ENCODE data around the gene CD300LG.
"Not testable (repeated sequence)": the region's sequence is repeated elsewhere in the genome, so short reads cannot be mapped to it uniquely, and the experiment has no call there.

Gene CD300LG

GRCh38 chr17:43846963-43847371 is at the start of gene CD300LG:
TSS of gene CD300LG (plus strand) at chr17:43847176. CDS start at chr17:43847217, 41 bp downstream.
- DNase-seq = no peak

- DNase-seq = not testable (repeated sequence)
Observed at GRCh38 chr17:43798024-43798423, 49.0 kb upstream of the CD300LG start.

GRCh38 chr17:43799047-43799446 is 47.9 kb upstream of the CD300LG start:
- DNase-seq = no peak

- no peak for DNase-seq
Observed at GRCh38 chr17:43800736-43801135, 46.2 kb upstream of the CD300LG start.

- no peak for DNase-seq
Observed at GRCh38 chr17:43801844-43802243, 45.1 kb upstream of the CD300LG start.

- DNase-seq = no peak
Observed at GRCh38 chr17:43803758-43804157, 43.2 kb upstream of the CD300LG start.

- DNase-seq = no peak
Observed at GRCh38 chr17:43805117-43805516, 41.9 kb upstream of the CD300LG start.

GRCh38 chr17:43808076-43808475 is 38.9 kb upstream of the CD300LG start:
- no peak for DNase-seq

GRCh38 chr17:43809121-43809520 is 37.9 kb upstream of the CD300LG start:
- no peak for DNase-seq

- DNase-seq = no peak
Observed at GRCh38 chr17:43810226-43810715, 36.7 kb upstream of the CD300LG start.

GRCh38 chr17:43810823-43811222 is 36.2 kb upstream of the CD300LG start:
- DNase-seq = no peak

GRCh38 chr17:43812396-43813265 is 34.3 kb upstream of the CD300LG start:
- no peak for DNase-seq

- DNase-seq = no peak
Observed at GRCh38 chr17:43813386-43813785, 33.6 kb upstream of the CD300LG start.

- DNase-seq = no peak
Observed at GRCh38 chr17:43814026-43814425, 33.0 kb upstream of the CD300LG start.

- DNase-seq = peak in 1 of 2 experiments; percentile 44
Observed at GRCh38 chr17:43814714-43815113, 32.3 kb upstream of the CD300LG start.

- DNase-seq = no peak
Observed at GRCh38 chr17:43816336-43817320, 30.3 kb upstream of the CD300LG start.

GRCh38 chr17:43817826-43818225 is 29.1 kb upstream of the CD300LG start:
- DNase-seq = no peak

- no peak for DNase-seq
Observed at GRCh38 chr17:43818966-43819365, 28.0 kb upstream of the CD300LG start.

GRCh38 chr17:43820759-43821158 is 26.2 kb upstream of the CD300LG start:
- DNase-seq = no peak

- no peak for DNase-seq
Observed at GRCh38 chr17:43822570-43823190, 24.3 kb upstream of the CD300LG start.

GRCh38 chr17:43823350-43824084 is 23.5 kb upstream of the CD300LG start:
- DNase-seq = no peak

- DNase-seq = no peak
Observed at GRCh38 chr17:43825567-43825966, 21.4 kb upstream of the CD300LG start.
